Upper lobe of left lung (tissue), 6 donors: ENCODE results near the gene COX5A. TPM values are rescaled to one million over a fixed set of nuclear protein-coding genes. Genes with fewer than 3 reads are reported as not detected.

Experiments
- ATAC-seq, 2 donors: fragments of 200-7000 bp; cut with Tn5 transposase; one replicate each; pipeline ENCODE4 v1.9.1; 2022; ENCODE audit warnings: mild to moderate bottlenecking in 2 of 2, moderate library complexity in 2 of 2; ENCODE audit not compliant: low FRiP score in 2 of 2
- DNase-seq, 2 donors: peaks; one replicate each; pipeline ENCODE4 v3.0.0-alpha.2; 2019 to 2020
- H3K27ac ChIP-seq, 4 donors: fragments of 200-600 bp; sonication (generic); one replicate each; pipeline ENCODE4 v1.5.1; 2016 to 2019
- H3K27me3 ChIP-seq, 4 donors: fragments of 200-600 bp; sonication (generic); one replicate each; pipeline ENCODE4 v1.5.1; 2017 to 2019
- H3K36me3 ChIP-seq, 4 donors: fragments of 200-600 bp; sonication (generic); one replicate each; pipeline ENCODE4 v1.5.1; 2016 to 2019
- H3K4me1 ChIP-seq, 4 donors: fragments of 200-600 bp; sonication (generic); one replicate each; pipeline ENCODE4 v1.5.1; 2018 to 2019
- H3K4me3 ChIP-seq, 4 donors: fragments of 200-600 bp; sonication (generic); one replicate each; pipeline ENCODE4 v1.5.1; 2017 to 2019; ENCODE audit warnings: mild to moderate bottlenecking in 2 of 4, moderate library complexity in 1 of 4
- H3K9me3 ChIP-seq, 4 donors: fragments of 200-600 bp; sonication (generic); one replicate each; pipeline ENCODE4 v1.5.1; 2018 to 2019
- EP300 ChIP-seq, 4 donors: sonication (generic); formaldehyde crosslinking; IDR thresholded peaks; one replicate each; pipeline ENCODE4 v1.5.1; 2017; ENCODE audit warnings: antibody characterized with exemption in 4 of 4, control low read depth in 2 of 4
- POLR2A ChIP-seq, 4 donors: fragments of 450-650 bp; IDR thresholded peaks; one replicate each; pipeline ENCODE4 v1.5.1; 2016 to 2017; ENCODE audit warnings: antibody characterized with exemption in 4 of 4, mild to moderate bottlenecking in 2 of 4
- POLR2AphosphoS5 ChIP-seq, 2 donors: sonication (generic); formaldehyde crosslinking; IDR thresholded peaks; one replicate each; pipeline ENCODE4 v1.5.1; 2017; ENCODE audit warnings: antibody characterized with exemption in 2 of 2
- WGBS, 2 donors: methylation state at CpG; one replicate each; pipeline ENCODE4 v1.1.5; 2017 to 2018; 5-methylcytosine and 5-hydroxymethylcytosine counted together
- total RNA-seq, 6 donors: library from RNA; depleted of rRNA in 4 of 6; stranded (reverse); fragments of >200 nt in 4 of 6; gene quantifications; one replicate each; pipeline versions ENCODE4 v1.1.0 to v1.2.1, GENCODE V29; 2016 to 2021
- TF ChIP-seq, protein P1 (sequence below), 6 experiments: fragments of 450-650 bp in 4 of 6; fragments of 200-600 bp in 2 of 6; sonication (generic) in 2 of 6; IDR thresholded peaks; one replicate each; pipeline ENCODE4 v1.5.1; 2016 to 2019; ENCODE audit warnings: antibody characterized with exemption in 6 of 6
- donor health status: DM: no; HTN: no; CAD: no; lungs with moderate emphysema.
- donor health status: DM: no; HTN: yes; CAD: no; lungs with severe emphysema.

COX5A gene
- total RNA-seq, 6 donors from 2014 or later, result 50.9 to 168 (median 93.0) TPM

GRCh38 chr15:74892931-74893330, 44.9 kb downstream of the COX5A start:
- TF ChIP-seq POLR2A (IDR thresholded peaks at IDR 0.05) (no peak), POLR2AphosphoS5 (IDR thresholded peaks at IDR 0.05) (no peak), EP300 (IDR thresholded peaks at IDR 0.05) (no peak)
- TF ChIP-seq, protein P1, sequence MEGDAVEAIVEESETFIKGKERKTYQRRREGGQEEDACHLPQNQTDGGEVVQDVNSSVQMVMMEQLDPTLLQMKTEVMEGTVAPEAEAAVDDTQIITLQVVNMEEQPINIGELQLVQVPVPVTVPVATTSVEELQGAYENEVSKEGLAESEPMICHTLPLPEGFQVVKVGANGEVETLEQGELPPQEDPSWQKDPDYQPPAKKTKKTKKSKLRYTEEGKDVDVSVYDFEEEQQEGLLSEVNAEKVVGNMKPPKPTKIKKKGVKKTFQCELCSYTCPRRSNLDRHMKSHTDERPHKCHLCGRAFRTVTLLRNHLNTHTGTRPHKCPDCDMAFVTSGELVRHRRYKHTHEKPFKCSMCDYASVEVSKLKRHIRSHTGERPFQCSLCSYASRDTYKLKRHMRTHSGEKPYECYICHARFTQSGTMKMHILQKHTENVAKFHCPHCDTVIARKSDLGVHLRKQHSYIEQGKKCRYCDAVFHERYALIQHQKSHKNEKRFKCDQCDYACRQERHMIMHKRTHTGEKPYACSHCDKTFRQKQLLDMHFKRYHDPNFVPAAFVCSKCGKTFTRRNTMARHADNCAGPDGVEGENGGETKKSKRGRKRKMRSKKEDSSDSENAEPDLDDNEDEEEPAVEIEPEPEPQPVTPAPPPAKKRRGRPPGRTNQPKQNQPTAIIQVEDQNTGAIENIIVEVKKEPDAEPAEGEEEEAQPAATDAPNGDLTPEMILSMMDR (IDR thresholded peaks at IDR 0.05), result no peak
- H3K27ac ChIP-seq, result no peak overlapping the region
- peaks cover 11 to 31% (median 21%) of the 10 kb centered on the region in 4 donors for H3K4me1 ChIP-seq
- peaks cover 0 to 39% (median 10%) of the 10 kb centered on the region in 4 donors for H3K36me3 ChIP-seq
- H3K4me3 ChIP-seq, result no peak overlapping the region
- no peaks in the 10 kb centered on the region for H3K27me3 ChIP-seq
- 88 to 94% methylated on average over 2 of the region's 2 CpGs for WGBS, 2 donors
- no peak for ATAC-seq
- no peak for DNase-seq
- no peaks in the 10 kb centered on the region for H3K9me3 ChIP-seq

GRCh38 chr15:74892313-74892712, 45.6 kb downstream of the COX5A start:
- Histone ChIP-seq H3K27ac (no peak overlapping the region), H3K4me1 (peaks cover 11 to 28% (median 21%) of the 10 kb centered on the region in 4 donors)
- WGBS, 2 donors, result 25 to 90% methylated on average over 1 to 3 of the region's 3 CpGs

GRCh38 chr15:74891469-74891868, 46.4 kb downstream of the COX5A start:
- no peaks in the 10 kb centered on the region for H3K9me3 ChIP-seq
- no peak for ATAC-seq
- DNase-seq, result no peak
- WGBS, 2 donors, result 97 to 100% methylated on average over 3 of the region's 3 CpGs
- H3K4me1 ChIP-seq, result peaks cover 11 to 24% (median 21%) of the 10 kb centered on the region in 4 donors
- TF ChIP-seq, protein P1 (IDR thresholded peaks at IDR 0.05), result no peak
- no peak for TF ChIP-seq POLR2AphosphoS5 (IDR thresholded peaks at IDR 0.05)
- no peak for TF ChIP-seq EP300 (IDR thresholded peaks at IDR 0.05)
- TF ChIP-seq POLR2A (IDR thresholded peaks at IDR 0.05), result no peak
- peaks cover 0 to 26% (median 8%) of the 10 kb centered on the region in 4 donors for H3K36me3 ChIP-seq
- H3K27me3 ChIP-seq, result no peaks in the 10 kb centered on the region
- no peak overlapping the region for H3K27ac ChIP-seq
- no peak overlapping the region for H3K4me3 ChIP-seq

More at GRCh38 chr15:74892313-74892712, 45.6 kb downstream of the COX5A start:
- no peaks in the 10 kb centered on the region for H3K9me3 ChIP-seq
- DNase-seq (no peak), ATAC-seq (no peak)
- no peak overlapping the region for H3K4me3 ChIP-seq
- TF ChIP-seq POLR2AphosphoS5 (IDR thresholded peaks at IDR 0.05), result no peak
- TF ChIP-seq, protein P1 (IDR thresholded peaks at IDR 0.05), result no peak
- TF ChIP-seq EP300 (IDR thresholded peaks at IDR 0.05), result no peak
- TF ChIP-seq POLR2A (IDR thresholded peaks at IDR 0.05), result no peak
- no peaks in the 10 kb centered on the region for H3K27me3 ChIP-seq
- H3K36me3 ChIP-seq, result peaks cover 0 to 33% (median 10%) of the 10 kb centered on the region in 4 donors

GRCh38 chr15:74890665-74890960, 47.3 kb downstream of the COX5A start:
- 0 to 10% methylated on average over 1 of the region's 1 CpG for WGBS, 2 donors
- peaks cover 11 to 24% (median 21%) of the 10 kb centered on the region in 4 donors for H3K4me1 ChIP-seq

More at GRCh38 chr15:74890665-74890960, 47.3 kb downstream of the COX5A start:
- TF ChIP-seq, protein P1 (IDR thresholded peaks at IDR 0.05), result no peak
- TF ChIP-seq POLR2A (IDR thresholded peaks at IDR 0.05), result no peak
- TF ChIP-seq POLR2AphosphoS5 (IDR thresholded peaks at IDR 0.05), result no peak
- TF ChIP-seq EP300 (IDR thresholded peaks at IDR 0.05), result no peak
- ATAC-seq (no peak), DNase-seq (no peak)
- no peaks in the 10 kb centered on the region for H3K27me3 ChIP-seq
- H3K4me3 ChIP-seq, result peak overlapping the region; percentile 63 to 98 (median 88)
- no peaks in the 10 kb centered on the region for H3K9me3 ChIP-seq
- H3K27ac ChIP-seq, result peak overlapping the region in 3 of 4 donors; percentile 82 to 87 (median 82)
- peaks cover 0 to 18% (median 7%) of the 10 kb centered on the region in 4 donors for H3K36me3 ChIP-seq
